HG03457 (cell line): ENCODE data around the gene NCAM1.

ENCODE experiments used
- ATAC-seq: cut with Tn5 transposase; IDR thresholded peaks from one replicate; pipeline ENCODE4 v1.9.1; 2021; ENCODE audit warnings: moderate number of reproducible peaks; ENCODE audit not compliant: unreplicated experiment

The NCAM1 gene

GRCh38 chr11:113162592-113162962, 201.4 kb downstream of the NCAM1 start:
- no peak for ATAC-seq

- no peak for ATAC-seq
These were observed 202.2 kb downstream of the NCAM1 start for GRCh38 chr11:113163291-113164030.

GRCh38 chr11:113166280-113166679, 205.1 kb downstream of the NCAM1 start:
- ATAC-seq, result no peak

GRCh38 chr11:113167599-113167998, 206.4 kb downstream of the NCAM1 start:
- no peak for ATAC-seq

- no peak for ATAC-seq
These were observed 207.4 kb downstream of the NCAM1 start for GRCh38 chr11:113168354-113169342.

- ATAC-seq, result no peak
These were observed 211.2 kb downstream of the NCAM1 start for GRCh38 chr11:113172382-113172951.

- ATAC-seq, result no peak
These were observed 211.9 kb downstream of the NCAM1 start for GRCh38 chr11:113173126-113173525.

- no peak for ATAC-seq
These were observed 213.7 kb downstream of the NCAM1 start for GRCh38 chr11:113174882-113175281.

GRCh38 chr11:113176599-113177360, 215.6 kb downstream of the NCAM1 start:
- ATAC-seq, result no peak

- no peak for ATAC-seq
These were observed 216.5 kb downstream of the NCAM1 start for GRCh38 chr11:113177671-113178070.

- ATAC-seq, result no peak
These were observed 217.3 kb downstream of the NCAM1 start for GRCh38 chr11:113178381-113179070.

GRCh38 chr11:113179181-113179704, 218.0 kb downstream of the NCAM1 start:
- no peak for ATAC-seq

- no peak for ATAC-seq
These were observed 219.9 kb downstream of the NCAM1 start for GRCh38 chr11:113181094-113181493.

GRCh38 chr11:113182288-113182687, 221.1 kb downstream of the NCAM1 start:
- ATAC-seq, result no peak

GRCh38 chr11:113184498-113184897, 223.3 kb downstream of the NCAM1 start:
- no peak for ATAC-seq

GRCh38 chr11:113188371-113188834, 227.2 kb downstream of the NCAM1 start:
- ATAC-seq, result no peak

GRCh38 chr11:113189909-113190667, 228.9 kb downstream of the NCAM1 start:
- no peak for ATAC-seq

GRCh38 chr11:113192121-113192925, 231.1 kb downstream of the NCAM1 start:
- no peak for ATAC-seq
